ENCODE results near the gene FSTL3.

Gene FSTL3

GRCh38 chr19:681029-682019, 5.1 kb downstream of the FSTL3 start:
- H3K4me3 ChIP-seq (ENCODE audit: control insufficient read depth, low read depth, low read length): no peak overlapping the region
- TF ChIP-seq, protein P1, sequence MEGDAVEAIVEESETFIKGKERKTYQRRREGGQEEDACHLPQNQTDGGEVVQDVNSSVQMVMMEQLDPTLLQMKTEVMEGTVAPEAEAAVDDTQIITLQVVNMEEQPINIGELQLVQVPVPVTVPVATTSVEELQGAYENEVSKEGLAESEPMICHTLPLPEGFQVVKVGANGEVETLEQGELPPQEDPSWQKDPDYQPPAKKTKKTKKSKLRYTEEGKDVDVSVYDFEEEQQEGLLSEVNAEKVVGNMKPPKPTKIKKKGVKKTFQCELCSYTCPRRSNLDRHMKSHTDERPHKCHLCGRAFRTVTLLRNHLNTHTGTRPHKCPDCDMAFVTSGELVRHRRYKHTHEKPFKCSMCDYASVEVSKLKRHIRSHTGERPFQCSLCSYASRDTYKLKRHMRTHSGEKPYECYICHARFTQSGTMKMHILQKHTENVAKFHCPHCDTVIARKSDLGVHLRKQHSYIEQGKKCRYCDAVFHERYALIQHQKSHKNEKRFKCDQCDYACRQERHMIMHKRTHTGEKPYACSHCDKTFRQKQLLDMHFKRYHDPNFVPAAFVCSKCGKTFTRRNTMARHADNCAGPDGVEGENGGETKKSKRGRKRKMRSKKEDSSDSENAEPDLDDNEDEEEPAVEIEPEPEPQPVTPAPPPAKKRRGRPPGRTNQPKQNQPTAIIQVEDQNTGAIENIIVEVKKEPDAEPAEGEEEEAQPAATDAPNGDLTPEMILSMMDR (conservative IDR thresholded peaks at IDR 0.05; ENCODE audit: control insufficient read depth, insufficient read depth, low read depth, low read length): no peak
- no peak for DNase-seq (ENCODE audit: low read depth)

DNA sequence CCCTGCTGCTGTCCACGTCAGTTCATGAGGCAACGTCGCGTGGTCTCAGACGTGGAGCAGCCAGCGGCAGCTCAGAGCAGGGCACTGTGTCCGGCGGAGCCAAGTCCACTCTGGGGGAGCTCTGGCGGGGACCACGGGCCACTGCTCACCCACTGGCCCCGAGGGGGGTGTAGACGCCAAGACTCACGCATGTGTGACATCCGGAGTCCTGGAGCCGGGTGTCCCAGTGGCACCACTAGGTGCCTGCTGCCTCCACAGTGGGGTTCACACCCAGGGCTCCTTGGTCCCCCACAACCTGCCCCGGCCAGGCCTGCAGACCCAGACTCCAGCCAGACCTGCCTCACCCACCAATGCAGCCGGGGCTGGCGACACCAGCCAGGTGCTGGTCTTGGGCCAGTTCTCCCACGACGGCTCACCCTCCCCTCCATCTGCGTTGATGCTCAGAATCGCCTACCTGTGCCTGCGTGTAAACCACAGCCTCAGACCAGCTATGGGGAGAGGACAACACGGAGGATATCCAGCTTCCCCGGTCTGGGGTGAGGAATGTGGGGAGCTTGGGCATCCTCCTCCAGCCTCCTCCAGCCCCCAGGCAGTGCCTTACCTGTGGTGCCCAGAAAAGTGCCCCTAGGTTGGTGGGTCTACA, 6.6 kb downstream of the FSTL3 start:
- no peak for DNase-seq (ENCODE audit: low read depth)
- H3K4me3 ChIP-seq (ENCODE audit: control insufficient read depth, low read depth, low read length): no peak overlapping the region
- TF ChIP-seq, protein P1 (conservative IDR thresholded peaks at IDR 0.05; ENCODE audit: control insufficient read depth, insufficient read depth, low read depth, low read length): no peak

DNA sequence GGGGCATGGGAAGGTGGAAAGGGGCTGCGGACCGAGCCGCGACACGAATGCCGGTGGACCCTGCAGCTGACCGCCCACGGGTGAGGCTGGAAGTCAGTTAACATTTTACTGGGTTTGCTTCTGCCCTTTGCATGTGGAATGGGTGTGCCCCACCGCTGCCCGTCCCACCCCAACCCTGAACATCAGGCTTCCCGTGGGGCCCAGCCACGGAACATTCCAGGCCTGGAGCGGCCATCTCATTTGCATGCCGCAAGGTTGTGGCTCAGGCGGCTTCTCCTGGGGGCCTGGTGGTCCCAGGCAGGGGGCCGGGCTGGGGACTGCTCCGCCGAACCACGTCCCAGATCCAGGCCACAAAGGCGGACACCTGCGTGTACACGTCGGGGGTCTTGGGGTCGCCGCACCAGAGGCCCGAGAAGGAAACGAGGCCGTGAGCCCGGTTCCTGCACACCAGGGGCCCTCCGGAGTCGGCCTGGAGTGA, 9.3 kb downstream of the FSTL3 start:
- no peak for DNase-seq (ENCODE audit: low read depth)
- H3K4me3 ChIP-seq (ENCODE audit: control insufficient read depth, low read depth, low read length): no peak overlapping the region
- TF ChIP-seq, protein P1 (conservative IDR thresholded peaks at IDR 0.05; ENCODE audit: control insufficient read depth, insufficient read depth, low read depth, low read length): no peak

DNA sequence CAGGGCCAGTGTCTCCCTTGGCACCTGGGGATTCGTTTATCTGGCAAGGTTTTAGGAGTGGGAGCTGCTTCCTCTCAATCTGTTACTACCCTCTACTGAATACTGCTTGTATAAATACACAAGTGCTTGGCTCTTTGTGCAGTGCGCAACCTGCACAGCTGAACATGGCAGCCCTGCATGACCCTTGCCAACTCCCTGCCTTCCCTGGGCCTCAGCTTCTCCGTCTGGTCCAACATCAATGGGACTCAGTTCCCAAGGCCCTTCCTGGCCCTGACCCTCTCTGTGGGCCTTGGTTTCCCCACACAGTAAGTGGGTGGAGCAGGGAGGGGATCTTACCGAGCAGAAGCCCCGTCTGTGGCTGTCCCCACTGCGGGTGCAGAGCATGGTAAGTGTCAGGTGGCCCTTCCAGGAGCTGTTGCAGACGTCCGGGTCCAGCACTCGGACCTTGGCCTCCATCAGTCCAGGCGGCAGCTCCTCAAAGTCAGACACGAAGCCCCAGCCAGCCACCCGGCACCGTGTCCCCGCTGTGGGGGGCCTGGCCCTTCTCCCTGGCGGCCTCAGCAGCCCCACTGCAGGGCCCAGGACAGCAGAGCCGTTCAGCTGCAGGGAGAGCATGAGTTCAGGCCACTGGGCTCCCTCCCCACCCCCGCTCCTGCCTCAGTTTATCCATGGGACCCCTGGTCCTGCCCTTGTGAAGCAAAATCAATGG, 10.6 kb downstream of the FSTL3 start:
- no peak overlapping the region for H3K4me3 ChIP-seq (ENCODE audit: control insufficient read depth, low read depth, low read length)
- TF ChIP-seq, protein P1 (conservative IDR thresholded peaks at IDR 0.05; ENCODE audit: control insufficient read depth, insufficient read depth, low read depth, low read length): no peak
- no peak for DNase-seq (ENCODE audit: low read depth)

DNA sequence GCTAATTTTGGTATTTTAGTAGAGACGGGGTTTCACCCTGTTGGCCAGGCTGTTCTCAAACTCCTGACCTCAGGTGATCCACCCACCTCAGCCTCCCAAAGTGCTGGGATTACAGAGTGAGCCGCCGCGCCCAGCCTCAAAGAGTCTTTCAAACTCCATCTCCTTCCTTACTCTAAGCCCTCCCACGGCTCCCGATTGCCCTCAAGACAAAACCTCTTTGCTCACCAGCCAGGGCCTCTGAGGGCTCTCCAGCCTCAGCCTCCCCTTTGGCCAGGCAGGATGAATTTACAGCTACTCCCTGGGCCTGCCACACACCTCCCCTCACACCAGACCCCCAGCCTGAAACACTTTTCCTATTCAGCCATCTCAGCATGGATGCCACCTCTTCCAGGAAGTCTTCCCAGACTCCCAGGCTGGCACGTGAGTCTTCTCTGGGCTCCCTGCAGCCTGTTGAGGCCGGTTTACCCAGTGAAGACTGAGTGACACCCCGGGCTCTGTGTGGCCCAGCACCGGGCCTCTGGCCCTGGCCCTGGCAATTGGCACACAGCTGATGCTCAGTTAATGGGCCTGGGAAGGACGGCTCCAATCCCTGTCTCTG, 11.5 kb downstream of the FSTL3 start:
- TF ChIP-seq, protein P1 (conservative IDR thresholded peaks at IDR 0.05; ENCODE audit: control insufficient read depth, insufficient read depth, low read depth, low read length): no peak
- DNase-seq (ENCODE audit: low read depth): no peak
- no peak overlapping the region for H3K4me3 ChIP-seq (ENCODE audit: control insufficient read depth, low read depth, low read length)

GRCh38 chr19:688214-688613, 12.0 kb downstream of the FSTL3 start:
- TF ChIP-seq, protein P1 (conservative IDR thresholded peaks at IDR 0.05; ENCODE audit: control insufficient read depth, insufficient read depth, low read depth, low read length): no peak
- DNase-seq (ENCODE audit: low read depth): no peak
- H3K4me3 ChIP-seq (ENCODE audit: control insufficient read depth, low read depth, low read length): no peak overlapping the region
